CD4-positive, alpha-beta T cell (primary cell): ENCODE data around the gene MYO1D. TPM values are rescaled to one million over a fixed set of nuclear protein-coding genes. Genes with fewer than 3 reads are reported as not detected.

Experiments
- ATAC-seq: fragments of 200-7000 bp; cut with Tn5 transposase; one replicate; pipeline ENCODE4 v1.10.0; 2022; ENCODE audit warnings: mild to moderate bottlenecking; ENCODE audit not compliant: poor library complexity
- CTCF ChIA-PET: fragments of 350-600 bp; sonication (Branson Sonifier 250); formaldehyde crosslinking; loops from one replicate; lab custom pipeline; 2021; ENCODE audit warnings: antibody characterized with exemption, inconsistent platforms; lab: Charles Lee
- POLR2A ChIA-PET: fragments of 350-600 bp; sonication (Branson Sonifier 250); formaldehyde crosslinking; loops from one replicate; lab custom pipeline; 2021; ENCODE audit warnings: antibody characterized with exemption, inconsistent platforms; lab: Charles Lee
- DNase-seq, 14 experiments: peaks; one replicate each; pipeline ENCODE4 v3.0.0-alpha.2; 2013 to 2020; ENCODE audit warnings: mixed read lengths in 2 of 14
- H3K27ac ChIP-seq, 2 donors: one replicate each; pipeline versions ENCODE4 v1.5.1 to v1.7.0; 2013; ENCODE audit warnings: low read length in 2 of 2, low read depth in 1 of 2, mild to moderate bottlenecking in 1 of 2
- H3K27me3 ChIP-seq, 2 experiments: 1 replicate in 1 of 2; 2 replicates in 1 of 2; pipeline versions ENCODE4 v1.6.1 to v1.7.0; 2013; ENCODE audit warnings: low read length in 2 of 2, control low read depth in 1 of 2, mild to moderate bottlenecking in 1 of 2, moderate library complexity in 1 of 2; ENCODE audit not compliant: insufficient read depth in 2 of 2, control insufficient read depth in 1 of 2
- H3K36me3 ChIP-seq: one replicate; pipeline ENCODE4 v1.6.1; 2013; ENCODE audit warnings: low read length, control low read depth; ENCODE audit not compliant: insufficient read depth
- H3K4me1 ChIP-seq: one replicate; pipeline ENCODE4 v1.6.1; 2013; ENCODE audit warnings: low read length, control low read depth; ENCODE audit not compliant: insufficient read depth
- H3K4me3 ChIP-seq: one replicate; pipeline ENCODE4 v1.5.1; 2013; ENCODE audit warnings: mild to moderate bottlenecking, low read length, moderate library complexity
- H3K9me3 ChIP-seq, 2 experiments: 1 replicate in 1 of 2; 2 replicates in 1 of 2; pipeline versions ENCODE4 v1.6.1 to v1.7.0; 2013; ENCODE audit warnings: low read length in 2 of 2, mild to moderate bottlenecking in 2 of 2, control low read depth in 1 of 2, moderate library complexity in 1 of 2; ENCODE audit not compliant: control insufficient read depth in 1 of 2, insufficient read depth in 1 of 2
- H3K27ac Mint-ChIP-seq: one replicate; pipeline ENCODE4 v1.8.0; 2020; ENCODE audit warnings: mixed read lengths
- H3K27me3 Mint-ChIP-seq: one replicate; pipeline ENCODE4 v1.8.0; 2021; ENCODE audit warnings: mixed read lengths
- H3K36me3 Mint-ChIP-seq: one replicate; pipeline ENCODE4 v1.8.0; 2021; ENCODE audit warnings: low read depth, mixed read lengths
- H3K4me1 Mint-ChIP-seq: one replicate; pipeline ENCODE4 v1.8.0; 2021; ENCODE audit warnings: low read depth, mixed read lengths
- H3K4me3 Mint-ChIP-seq: one replicate; pipeline ENCODE4 v1.8.0; 2020; ENCODE audit warnings: mild to moderate bottlenecking, mixed read lengths
- H3K9me3 Mint-ChIP-seq: one replicate; pipeline ENCODE4 v1.8.0; 2020; ENCODE audit warnings: mixed read lengths
- CTCF ChIP-seq: fragments of 200-600 bp; IDR thresholded peaks from one replicate; pipeline ENCODE4 v1.8.0; 2022; ENCODE audit warnings: antibody characterized with exemption, mild to moderate bottlenecking
- intact Hi-C, 2 experiments: fragments of 100-400 bp; cut with DNase I in 1 of 2; cut with micrococcal nuclease in 1 of 2; formaldehyde crosslinking; loops; one replicate each; pipeline versions ENCODE4 v1.15.1 to v1.9.0; 2023 to 2025; cut with DNase I, micrococcal nuclease
- total RNA-seq, 174 experiments: library from RNA in 2 of 174; stranded (reverse) in 2 of 174; gene quantifications; one replicate each; pipeline ENCODE4 v1.2.3 and lab custom pipeline; 2021 to 2026

Gene MYO1D
- total RNA-seq, 2 experiments from 2014 or later = 5.8 to 6.4 TPM

GRCh38 chr17:32697728-32698625 is 178.9 kb downstream of the MYO1D start:
- H3K27me3 Mint-ChIP-seq = no peaks in the 10 kb centered on the region
- no peaks in the 10 kb centered on the region for H3K9me3 Mint-ChIP-seq
- ATAC-seq (no peak), DNase-seq (no peak)
- no peaks in the 10 kb centered on the region for H3K36me3 Mint-ChIP-seq
- ChIA-PET CTCF (no interaction called here), POLR2A (no interaction called here)
- Histone ChIP-seq H3K9me3 (no peaks in the 10 kb centered on the region), H3K27me3 (no peaks in the 10 kb centered on the region), H3K4me3 (no peak overlapping the region), H3K27ac (no peak overlapping the region), H3K36me3 (no peaks in the 10 kb centered on the region), H3K4me1 (no peaks in the 10 kb centered on the region)
- intact Hi-C loops = no loop called here
- H3K4me3 Mint-ChIP-seq = no peak overlapping the region
- H3K4me1 Mint-ChIP-seq = no peaks in the 10 kb centered on the region
- no peak overlapping the region for H3K27ac Mint-ChIP-seq
- TF ChIP-seq CTCF = no peak

GRCh38 chr17:32696426-32696825 is 180.5 kb downstream of the MYO1D start:
- H3K4me3 ChIP-seq = no peak overlapping the region
- DNase-seq = no peak
- no peak for ATAC-seq
- no peaks in the 10 kb centered on the region for H3K36me3 ChIP-seq
- Mint-ChIP-seq H3K4me3 (no peak overlapping the region), H3K9me3 (no peaks in the 10 kb centered on the region), H3K27me3 (no peaks in the 10 kb centered on the region), H3K27ac (no peak overlapping the region), H3K36me3 (no peaks in the 10 kb centered on the region), H3K4me1 (no peaks in the 10 kb centered on the region)
- no peaks in the 10 kb centered on the region for H3K4me1 ChIP-seq
- ChIA-PET CTCF (no interaction called here), POLR2A (no interaction called here)
- H3K9me3 ChIP-seq = no peaks in the 10 kb centered on the region
- intact Hi-C loops = no loop called here
- H3K27ac ChIP-seq = no peak overlapping the region
- no peaks in the 10 kb centered on the region for H3K27me3 ChIP-seq
- no peak for TF ChIP-seq CTCF

- POLR2A ChIA-PET = no interaction called here
- H3K27ac Mint-ChIP-seq = no peak overlapping the region
These were observed 181.1 kb downstream of the MYO1D start for GRCh38 chr17:32695864-32696263.

More at GRCh38 chr17:32695864-32696263, 181.1 kb downstream of the MYO1D start:
- no peaks in the 10 kb centered on the region for H3K36me3 ChIP-seq
- Mint-ChIP-seq H3K4me3 (no peak overlapping the region), H3K27me3 (no peaks in the 10 kb centered on the region), H3K4me1 (no peaks in the 10 kb centered on the region), H3K36me3 (no peaks in the 10 kb centered on the region), H3K9me3 (no peaks in the 10 kb centered on the region)
- H3K9me3 ChIP-seq = no peaks in the 10 kb centered on the region
- DNase-seq = no peak
- H3K4me1 ChIP-seq = no peaks in the 10 kb centered on the region
- H3K27ac ChIP-seq = no peak overlapping the region
- no peak for ATAC-seq
- H3K4me3 ChIP-seq = no peak overlapping the region
- no peaks in the 10 kb centered on the region for H3K27me3 ChIP-seq
- intact Hi-C loops = no loop called here
- CTCF ChIA-PET = no interaction called here
- TF ChIP-seq CTCF = no peak
